ENCODE results near the gene LAS1L. TPM values are rescaled to one million over a fixed set of nuclear protein-coding genes. Genes with fewer than 3 reads are reported as not detected.

The LAS1L gene
- total and polyA plus RNA-seq, 9 of the 15 experiments (the other 6 are each of a cell fraction or from before 2014, with no cell fraction given): 43.3 to 119 (median 86.4) TPM

DNA sequence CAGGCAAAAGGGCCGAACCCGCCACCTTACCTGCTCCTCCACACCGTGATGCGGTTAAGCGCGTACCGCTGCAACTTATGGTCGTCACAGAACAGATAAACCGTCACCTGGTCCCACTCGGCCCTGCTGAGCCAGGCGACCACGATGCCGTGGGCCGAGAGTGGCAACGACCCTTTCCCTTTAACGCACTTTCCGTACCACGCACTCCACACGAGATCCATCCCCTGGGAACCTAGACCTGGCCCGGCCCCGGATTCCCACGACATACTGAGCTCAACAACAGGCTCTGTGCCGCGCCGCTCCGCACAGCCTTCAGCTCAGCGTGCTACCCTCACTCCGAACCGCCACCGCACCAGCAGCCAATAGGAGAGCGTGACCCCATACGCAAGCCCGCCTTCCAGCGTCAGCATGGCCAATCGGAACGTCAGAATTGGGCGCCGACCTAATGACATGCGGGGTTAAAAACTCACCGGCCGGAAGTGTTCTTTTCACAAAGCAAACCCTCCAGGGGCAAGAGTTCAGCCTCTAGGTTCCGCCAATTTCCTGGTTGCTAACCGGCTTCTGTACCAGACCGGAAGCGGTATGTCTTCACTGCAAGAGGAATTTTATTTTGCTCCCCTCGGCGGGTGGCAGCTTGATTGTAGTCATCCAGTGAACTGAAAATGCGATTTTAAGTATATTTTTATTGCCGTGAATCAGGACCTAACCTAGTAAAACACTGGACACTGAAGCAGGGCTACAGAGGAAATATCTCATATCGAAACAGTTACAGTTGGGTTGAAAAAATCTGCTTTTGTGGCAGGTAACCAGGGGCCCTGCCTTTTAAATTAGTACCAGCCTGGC is at the start of gene LAS1L (continued):
- TF ChIP-seq, protein P1, sequence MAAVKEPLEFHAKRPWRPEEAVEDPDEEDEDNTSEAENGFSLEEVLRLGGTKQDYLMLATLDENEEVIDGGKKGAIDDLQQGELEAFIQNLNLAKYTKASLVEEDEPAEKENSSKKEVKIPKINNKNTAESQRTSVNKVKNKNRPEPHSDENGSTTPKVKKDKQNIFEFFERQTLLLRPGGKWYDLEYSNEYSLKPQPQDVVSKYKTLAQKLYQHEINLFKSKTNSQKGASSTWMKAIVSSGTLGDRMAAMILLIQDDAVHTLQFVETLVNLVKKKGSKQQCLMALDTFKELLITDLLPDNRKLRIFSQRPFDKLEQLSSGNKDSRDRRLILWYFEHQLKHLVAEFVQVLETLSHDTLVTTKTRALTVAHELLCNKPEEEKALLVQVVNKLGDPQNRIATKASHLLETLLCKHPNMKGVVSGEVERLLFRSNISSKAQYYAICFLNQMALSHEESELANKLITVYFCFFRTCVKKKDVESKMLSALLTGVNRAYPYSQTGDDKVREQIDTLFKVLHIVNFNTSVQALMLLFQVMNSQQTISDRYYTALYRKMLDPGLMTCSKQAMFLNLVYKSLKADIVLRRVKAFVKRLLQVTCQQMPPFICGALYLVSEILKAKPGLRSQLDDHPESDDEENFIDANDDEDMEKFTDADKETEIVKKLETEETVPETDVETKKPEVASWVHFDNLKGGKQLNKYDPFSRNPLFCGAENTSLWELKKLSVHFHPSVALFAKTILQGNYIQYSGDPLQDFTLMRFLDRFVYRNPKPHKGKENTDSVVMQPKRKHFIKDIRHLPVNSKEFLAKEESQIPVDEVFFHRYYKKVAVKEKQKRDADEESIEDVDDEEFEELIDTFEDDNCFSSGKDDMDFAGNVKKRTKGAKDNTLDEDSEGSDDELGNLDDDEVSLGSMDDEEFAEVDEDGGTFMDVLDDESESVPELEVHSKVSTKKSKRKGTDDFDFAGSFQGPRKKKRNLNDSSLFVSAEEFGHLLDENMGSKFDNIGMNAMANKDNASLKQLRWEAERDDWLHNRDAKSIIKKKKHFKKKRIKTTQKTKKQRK (IDR thresholded peaks at IDR 0.05; ENCODE audit: borderline replicate concordance, low read depth, low read length): 0 out of 2 replicates have a peak, but pooled peaks have one; percentile 24
- TF ChIP-seq HNRNPH1 (optimal IDR thresholded peaks at IDR 0.05; ENCODE audit: low read depth, low read length) (no peak), PCBP2 (IDR thresholded peaks at IDR 0.05; ENCODE audit: low read depth, low read length, poor library complexity, severe bottlenecking) (no peak), JUND (IDR thresholded peaks at IDR 0.05; ENCODE audit: borderline replicate concordance, low read depth, low read length) (peak; percentile 48; the same call in 1 of the 2 replicates), JUND (tag; IDR thresholded peaks at IDR 0.05; ENCODE audit: borderline replicate concordance, low read depth, low read length) (peak; percentile 13; the same call in 1 of the 3 replicates), HDGF (IDR thresholded peaks at IDR 0.05) (no peak), NEUROD1 (IDR thresholded peaks at IDR 0.05; ENCODE audit: borderline replicate concordance, low read depth, low read length, partially characterized antibody) (peak; percentile 91)
- TF ChIP-seq, protein P2, sequence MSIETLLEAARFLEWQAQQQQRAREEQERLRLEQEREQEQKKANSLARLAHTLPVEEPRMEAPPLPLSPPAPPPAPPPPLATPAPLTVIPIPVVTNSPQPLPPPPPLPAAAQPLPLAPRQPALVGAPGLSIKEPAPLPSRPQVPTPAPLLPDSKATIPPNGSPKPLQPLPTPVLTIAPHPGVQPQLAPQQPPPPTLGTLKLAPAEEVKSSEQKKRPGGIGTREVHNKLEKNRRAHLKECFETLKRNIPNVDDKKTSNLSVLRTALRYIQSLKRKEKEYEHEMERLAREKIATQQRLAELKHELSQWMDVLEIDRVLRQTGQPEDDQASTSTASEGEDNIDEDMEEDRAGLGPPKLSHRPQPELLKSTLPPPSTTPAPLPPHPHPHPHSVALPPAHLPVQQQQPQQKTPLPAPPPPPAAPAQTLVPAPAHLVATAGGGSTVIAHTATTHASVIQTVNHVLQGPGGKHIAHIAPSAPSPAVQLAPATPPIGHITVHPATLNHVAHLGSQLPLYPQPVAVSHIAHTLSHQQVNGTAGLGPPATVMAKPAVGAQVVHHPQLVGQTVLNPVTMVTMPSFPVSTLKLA (conservative IDR thresholded peaks at IDR 0.05): peak; percentile 80 to 93
- TF ChIP-seq, protein P3, sequence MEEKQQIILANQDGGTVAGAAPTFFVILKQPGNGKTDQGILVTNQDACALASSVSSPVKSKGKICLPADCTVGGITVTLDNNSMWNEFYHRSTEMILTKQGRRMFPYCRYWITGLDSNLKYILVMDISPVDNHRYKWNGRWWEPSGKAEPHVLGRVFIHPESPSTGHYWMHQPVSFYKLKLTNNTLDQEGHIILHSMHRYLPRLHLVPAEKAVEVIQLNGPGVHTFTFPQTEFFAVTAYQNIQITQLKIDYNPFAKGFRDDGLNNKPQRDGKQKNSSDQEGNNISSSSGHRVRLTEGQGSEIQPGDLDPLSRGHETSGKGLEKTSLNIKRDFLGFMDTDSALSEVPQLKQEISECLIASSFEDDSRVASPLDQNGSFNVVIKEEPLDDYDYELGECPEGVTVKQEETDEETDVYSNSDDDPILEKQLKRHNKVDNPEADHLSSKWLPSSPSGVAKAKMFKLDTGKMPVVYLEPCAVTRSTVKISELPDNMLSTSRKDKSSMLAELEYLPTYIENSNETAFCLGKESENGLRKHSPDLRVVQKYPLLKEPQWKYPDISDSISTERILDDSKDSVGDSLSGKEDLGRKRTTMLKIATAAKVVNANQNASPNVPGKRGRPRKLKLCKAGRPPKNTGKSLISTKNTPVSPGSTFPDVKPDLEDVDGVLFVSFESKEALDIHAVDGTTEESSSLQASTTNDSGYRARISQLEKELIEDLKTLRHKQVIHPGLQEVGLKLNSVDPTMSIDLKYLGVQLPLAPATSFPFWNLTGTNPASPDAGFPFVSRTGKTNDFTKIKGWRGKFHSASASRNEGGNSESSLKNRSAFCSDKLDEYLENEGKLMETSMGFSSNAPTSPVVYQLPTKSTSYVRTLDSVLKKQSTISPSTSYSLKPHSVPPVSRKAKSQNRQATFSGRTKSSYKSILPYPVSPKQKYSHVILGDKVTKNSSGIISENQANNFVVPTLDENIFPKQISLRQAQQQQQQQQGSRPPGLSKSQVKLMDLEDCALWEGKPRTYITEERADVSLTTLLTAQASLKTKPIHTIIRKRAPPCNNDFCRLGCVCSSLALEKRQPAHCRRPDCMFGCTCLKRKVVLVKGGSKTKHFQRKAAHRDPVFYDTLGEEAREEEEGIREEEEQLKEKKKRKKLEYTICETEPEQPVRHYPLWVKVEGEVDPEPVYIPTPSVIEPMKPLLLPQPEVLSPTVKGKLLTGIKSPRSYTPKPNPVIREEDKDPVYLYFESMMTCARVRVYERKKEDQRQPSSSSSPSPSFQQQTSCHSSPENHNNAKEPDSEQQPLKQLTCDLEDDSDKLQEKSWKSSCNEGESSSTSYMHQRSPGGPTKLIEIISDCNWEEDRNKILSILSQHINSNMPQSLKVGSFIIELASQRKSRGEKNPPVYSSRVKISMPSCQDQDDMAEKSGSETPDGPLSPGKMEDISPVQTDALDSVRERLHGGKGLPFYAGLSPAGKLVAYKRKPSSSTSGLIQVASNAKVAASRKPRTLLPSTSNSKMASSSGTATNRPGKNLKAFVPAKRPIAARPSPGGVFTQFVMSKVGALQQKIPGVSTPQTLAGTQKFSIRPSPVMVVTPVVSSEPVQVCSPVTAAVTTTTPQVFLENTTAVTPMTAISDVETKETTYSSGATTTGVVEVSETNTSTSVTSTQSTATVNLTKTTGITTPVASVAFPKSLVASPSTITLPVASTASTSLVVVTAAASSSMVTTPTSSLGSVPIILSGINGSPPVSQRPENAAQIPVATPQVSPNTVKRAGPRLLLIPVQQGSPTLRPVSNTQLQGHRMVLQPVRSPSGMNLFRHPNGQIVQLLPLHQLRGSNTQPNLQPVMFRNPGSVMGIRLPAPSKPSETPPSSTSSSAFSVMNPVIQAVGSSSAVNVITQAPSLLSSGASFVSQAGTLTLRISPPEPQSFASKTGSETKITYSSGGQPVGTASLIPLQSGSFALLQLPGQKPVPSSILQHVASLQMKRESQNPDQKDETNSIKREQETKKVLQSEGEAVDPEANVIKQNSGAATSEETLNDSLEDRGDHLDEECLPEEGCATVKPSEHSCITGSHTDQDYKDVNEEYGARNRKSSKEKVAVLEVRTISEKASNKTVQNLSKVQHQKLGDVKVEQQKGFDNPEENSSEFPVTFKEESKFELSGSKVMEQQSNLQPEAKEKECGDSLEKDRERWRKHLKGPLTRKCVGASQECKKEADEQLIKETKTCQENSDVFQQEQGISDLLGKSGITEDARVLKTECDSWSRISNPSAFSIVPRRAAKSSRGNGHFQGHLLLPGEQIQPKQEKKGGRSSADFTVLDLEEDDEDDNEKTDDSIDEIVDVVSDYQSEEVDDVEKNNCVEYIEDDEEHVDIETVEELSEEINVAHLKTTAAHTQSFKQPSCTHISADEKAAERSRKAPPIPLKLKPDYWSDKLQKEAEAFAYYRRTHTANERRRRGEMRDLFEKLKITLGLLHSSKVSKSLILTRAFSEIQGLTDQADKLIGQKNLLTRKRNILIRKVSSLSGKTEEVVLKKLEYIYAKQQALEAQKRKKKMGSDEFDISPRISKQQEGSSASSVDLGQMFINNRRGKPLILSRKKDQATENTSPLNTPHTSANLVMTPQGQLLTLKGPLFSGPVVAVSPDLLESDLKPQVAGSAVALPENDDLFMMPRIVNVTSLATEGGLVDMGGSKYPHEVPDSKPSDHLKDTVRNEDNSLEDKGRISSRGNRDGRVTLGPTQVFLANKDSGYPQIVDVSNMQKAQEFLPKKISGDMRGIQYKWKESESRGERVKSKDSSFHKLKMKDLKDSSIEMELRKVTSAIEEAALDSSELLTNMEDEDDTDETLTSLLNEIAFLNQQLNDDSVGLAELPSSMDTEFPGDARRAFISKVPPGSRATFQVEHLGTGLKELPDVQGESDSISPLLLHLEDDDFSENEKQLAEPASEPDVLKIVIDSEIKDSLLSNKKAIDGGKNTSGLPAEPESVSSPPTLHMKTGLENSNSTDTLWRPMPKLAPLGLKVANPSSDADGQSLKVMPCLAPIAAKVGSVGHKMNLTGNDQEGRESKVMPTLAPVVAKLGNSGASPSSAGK (IDR thresholded peaks at IDR 0.05): peak; percentile 51
